HL-60 (cell line): Measurements from ENCODE around the gene SLC25A25.
"Not testable (repeated sequence)": the region's sequence is repeated elsewhere in the genome, so short reads cannot be mapped to it uniquely, and the experiment has no call there.

Experiments used
- GABPA ChIP-seq: IDR thresholded peaks from 2 replicates; pipeline ENCODE4 v1.6.1; 2012; ENCODE audit warnings: low read depth
- POLR2AphosphoS5 ChIP-seq: IDR thresholded peaks from 2 replicates; pipeline ENCODE4 v1.6.1; 2012; ENCODE audit warnings: low read depth
- REST ChIP-seq: IDR thresholded peaks from 2 replicates; pipeline ENCODE4 v1.6.1; 2012; ENCODE audit warnings: low read depth; ENCODE audit not compliant: insufficient replicate concordance
- SPI1 ChIP-seq: IDR thresholded peaks from 2 replicates; pipeline ENCODE4 v1.6.1; 2012; ENCODE audit warnings: low read depth, mild to moderate bottlenecking, borderline replicate concordance
- TF ChIP-seq, protein P1 (sequence below): IDR thresholded peaks from one replicate; pipeline ENCODE4 v1.5.1; 2011; ENCODE audit warnings: low read length, control low read depth, inconsistent platforms; ENCODE audit not compliant: insufficient read depth

DNA sequence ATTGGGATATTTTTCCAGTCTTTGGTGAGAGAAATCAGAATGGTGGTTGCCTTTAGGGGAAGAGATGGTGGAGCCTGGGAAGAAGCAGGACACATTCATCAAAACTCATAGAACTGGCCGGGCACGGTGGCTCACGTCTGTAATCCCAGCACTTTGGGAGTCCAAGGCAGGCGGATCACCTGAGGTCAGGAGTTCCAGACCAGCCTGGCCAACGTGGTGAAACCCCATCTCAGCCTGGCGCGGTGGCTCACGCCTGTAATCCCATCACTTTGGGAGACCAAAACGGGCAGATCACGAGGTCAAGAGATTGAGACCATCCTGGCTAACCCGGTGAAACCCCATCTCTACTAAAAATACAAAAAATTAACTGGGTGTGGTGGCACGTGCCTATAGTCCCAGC lies 43.7 kb downstream of the SLC25A25 start:
- TF ChIP-seq, protein P1, sequence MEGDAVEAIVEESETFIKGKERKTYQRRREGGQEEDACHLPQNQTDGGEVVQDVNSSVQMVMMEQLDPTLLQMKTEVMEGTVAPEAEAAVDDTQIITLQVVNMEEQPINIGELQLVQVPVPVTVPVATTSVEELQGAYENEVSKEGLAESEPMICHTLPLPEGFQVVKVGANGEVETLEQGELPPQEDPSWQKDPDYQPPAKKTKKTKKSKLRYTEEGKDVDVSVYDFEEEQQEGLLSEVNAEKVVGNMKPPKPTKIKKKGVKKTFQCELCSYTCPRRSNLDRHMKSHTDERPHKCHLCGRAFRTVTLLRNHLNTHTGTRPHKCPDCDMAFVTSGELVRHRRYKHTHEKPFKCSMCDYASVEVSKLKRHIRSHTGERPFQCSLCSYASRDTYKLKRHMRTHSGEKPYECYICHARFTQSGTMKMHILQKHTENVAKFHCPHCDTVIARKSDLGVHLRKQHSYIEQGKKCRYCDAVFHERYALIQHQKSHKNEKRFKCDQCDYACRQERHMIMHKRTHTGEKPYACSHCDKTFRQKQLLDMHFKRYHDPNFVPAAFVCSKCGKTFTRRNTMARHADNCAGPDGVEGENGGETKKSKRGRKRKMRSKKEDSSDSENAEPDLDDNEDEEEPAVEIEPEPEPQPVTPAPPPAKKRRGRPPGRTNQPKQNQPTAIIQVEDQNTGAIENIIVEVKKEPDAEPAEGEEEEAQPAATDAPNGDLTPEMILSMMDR, result not testable (repeated sequence)
- not testable (repeated sequence) for TF ChIP-seq REST, POLR2AphosphoS5, GABPA, SPI1
